H9 (cell line): ENCODE measurements around the gene SNCA. TPM values are rescaled to one million over a fixed set of nuclear protein-coding genes. Genes with fewer than 3 reads are reported as not detected.

Source experiments
- DNase-seq: peaks from one replicate; pipeline ENCODE4 v3.0.0-alpha.2; 2017
- H2AFZ ChIP-seq: one replicate; pipeline ENCODE4 v1.6.1; 2013; ENCODE audit warnings: mild to moderate bottlenecking, low read length, control low read depth, moderate library complexity
- H2AK5ac ChIP-seq: 2 replicates; pipeline ENCODE4 v1.6.1; 2013; ENCODE audit warnings: low read length, control low read depth, mixed read lengths; ENCODE audit not compliant: insufficient read length
- H2BK120ac ChIP-seq: one replicate; pipeline ENCODE4 v1.6.1; 2013; ENCODE audit warnings: low read depth, mild to moderate bottlenecking, low read length, control low read depth, inconsistent platforms; ENCODE audit not compliant: poor library complexity, severe bottlenecking
- H2BK12ac ChIP-seq: 2 replicates; pipeline ENCODE4 v1.6.1; 2013; ENCODE audit warnings: low read length, control low read depth, mixed read lengths, low read depth; ENCODE audit not compliant: insufficient read length
- H2BK15ac ChIP-seq: 2 replicates; pipeline ENCODE4 v1.6.1; 2013; ENCODE audit warnings: low read depth, low read length, control low read depth
- H2BK20ac ChIP-seq: one replicate; pipeline ENCODE4 v1.6.1; 2013; ENCODE audit warnings: low read depth, mild to moderate bottlenecking, low read length, control low read depth, inconsistent platforms; ENCODE audit not compliant: poor library complexity, severe bottlenecking
- H2BK5ac ChIP-seq: 2 replicates; pipeline ENCODE4 v1.6.1; 2013; ENCODE audit warnings: low read length, control low read depth, mixed read lengths; ENCODE audit not compliant: insufficient read length
- H3K14ac ChIP-seq: 2 replicates; pipeline ENCODE4 v1.6.1; 2013; ENCODE audit warnings: low read length, control low read depth; ENCODE audit not compliant: insufficient read depth
- H3K18ac ChIP-seq: 2 replicates; pipeline ENCODE4 v1.6.1; 2013; ENCODE audit warnings: low read depth, mild to moderate bottlenecking, mixed read lengths, low read length, control low read depth; ENCODE audit not compliant: insufficient read length
- H3K23ac ChIP-seq: 2 replicates; pipeline ENCODE4 v1.6.1; 2013; ENCODE audit warnings: low read length, control low read depth, mixed read lengths, low read depth; ENCODE audit not compliant: insufficient read length
- H3K23me2 ChIP-seq: 2 replicates; pipeline ENCODE4 v1.6.1; 2013; ENCODE audit warnings: low read depth, mild to moderate bottlenecking, mixed read lengths, low read length, control low read depth; ENCODE audit not compliant: insufficient read length, poor library complexity, severe bottlenecking
- H3K27ac ChIP-seq: 2 replicates; pipeline ENCODE4 v1.5.1; 2013; ENCODE audit warnings: low read length, control low read depth, mixed read lengths, low read depth; ENCODE audit not compliant: insufficient read length
- H3K27me3 ChIP-seq: 2 replicates; pipeline ENCODE4 v1.6.1; 2013; ENCODE audit warnings: low read length, control low read depth, inconsistent platforms; ENCODE audit not compliant: insufficient read depth
- H3K4ac ChIP-seq: 2 replicates; pipeline ENCODE4 v1.6.1; 2013; ENCODE audit warnings: low read depth, mild to moderate bottlenecking, control low read depth, inconsistent platforms, low read length, moderate library complexity
- H3K4me1 ChIP-seq: 2 replicates; pipeline ENCODE4 v1.6.1; 2013; ENCODE audit warnings: low read length, control low read depth, inconsistent platforms; ENCODE audit not compliant: insufficient read depth
- H3K4me2 ChIP-seq: 2 replicates; pipeline ENCODE4 v1.6.1; 2013; ENCODE audit warnings: low read length, control low read depth, mixed read lengths; ENCODE audit not compliant: insufficient read length, insufficient read depth
- H3K56ac ChIP-seq: 2 replicates; pipeline ENCODE4 v1.6.1; 2013; ENCODE audit warnings: low read depth, mild to moderate bottlenecking, mixed read lengths, low read length, control low read depth; ENCODE audit not compliant: insufficient read length
- H3K79me1 ChIP-seq: 2 replicates; pipeline ENCODE4 v1.6.1; 2013; ENCODE audit warnings: low read depth, mild to moderate bottlenecking, moderate library complexity, low read length, control low read depth, inconsistent platforms; ENCODE audit not compliant: insufficient read depth, poor library complexity, severe bottlenecking
- H3K79me2 ChIP-seq: 2 replicates; pipeline ENCODE4 v1.6.1; 2013; ENCODE audit warnings: low read length, control low read depth, inconsistent platforms; ENCODE audit not compliant: insufficient read depth
- H3K9ac ChIP-seq: 2 replicates; pipeline ENCODE4 v1.6.1; 2013; ENCODE audit warnings: low read length, control low read depth, mixed read lengths; ENCODE audit not compliant: insufficient read length; ENCODE audit errors: extremely low read depth
- H3K9me3 ChIP-seq: one replicate; pipeline ENCODE4 v1.6.1; 2013; ENCODE audit warnings: low read depth, low read length, inconsistent platforms; ENCODE audit not compliant: control insufficient read depth
- H3T11ph ChIP-seq: one replicate; pipeline ENCODE4 v1.6.1; 2013; ENCODE audit warnings: mild to moderate bottlenecking, low read length, control low read depth, inconsistent platforms
- H4K20me1 ChIP-seq: one replicate; pipeline ENCODE4 v1.6.1; 2013; ENCODE audit not compliant: control insufficient read depth, insufficient read length, insufficient read depth
- H4K5ac ChIP-seq: 2 replicates; pipeline ENCODE4 v1.6.1; 2013; ENCODE audit warnings: low read depth, mild to moderate bottlenecking, mixed read lengths, low read length, control low read depth; ENCODE audit not compliant: insufficient read length
- H4K8ac ChIP-seq: replicated peaks from 2 replicates; pipeline ENCODE4 v1.6.1; 2013; ENCODE audit warnings: low read length, control low read depth, mixed read lengths, low read depth; ENCODE audit not compliant: insufficient read length
- H4K91ac ChIP-seq: 2 replicates; pipeline ENCODE4 v1.6.1; 2013; ENCODE audit warnings: low read depth, mild to moderate bottlenecking, moderate library complexity, mixed read lengths, low read length, control low read depth; ENCODE audit not compliant: insufficient read length
- H3K27ac Mint-ChIP-seq, 3 experiments: 2 replicates in 2 of 3; 3 replicates in 1 of 3; pipeline ENCODE4 v1.8.0; 2020 to 2021; ENCODE audit warnings: mixed read lengths in 3 of 3, mild to moderate bottlenecking in 1 of 3, moderate library complexity in 1 of 3
- H3K27me3 Mint-ChIP-seq: 2 replicates; pipeline ENCODE4 v1.8.0; 2021; ENCODE audit warnings: low read depth, mild to moderate bottlenecking, moderate library complexity, mixed read lengths
- H3K36me3 Mint-ChIP-seq, 3 experiments: 2 replicates in 2 of 3; 3 replicates in 1 of 3; pipeline ENCODE4 v1.8.0; 2020 to 2021; ENCODE audit warnings: low read depth in 3 of 3, mixed read lengths in 3 of 3; ENCODE audit not compliant: insufficient read depth in 1 of 3
- H3K4me1 Mint-ChIP-seq, 2 experiments: 2 replicates each; pipeline ENCODE4 v1.8.0; 2020; ENCODE audit warnings: mixed read lengths in 2 of 2
- H3K4me3 Mint-ChIP-seq, 2 experiments: 2 replicates in 1 of 2; 3 replicates in 1 of 2; pipeline ENCODE4 v1.8.0; 2020 to 2021; ENCODE audit warnings: mild to moderate bottlenecking in 2 of 2, mixed read lengths in 2 of 2, moderate library complexity in 1 of 2
- H3K9me3 Mint-ChIP-seq, 2 experiments: 2 replicates in 1 of 2; 3 replicates in 1 of 2; pipeline ENCODE4 v1.8.0; 2020; ENCODE audit warnings: mild to moderate bottlenecking in 2 of 2, mixed read lengths in 2 of 2, moderate library complexity in 1 of 2
- WGBS: extraction: QIAGEN DNeasy Blood & Tissue Kit; methylation state at CpG from one replicate; pipeline ENCODE4 v1.1.7; 2013; ENCODE audit warnings: missing lambda C conversion rate, low lambda C conversion rate, mixed read lengths; ENCODE audit not compliant: insufficient read length; ENCODE audit errors: extremely low coverage; 5-methylcytosine and 5-hydroxymethylcytosine counted together
- total RNA-seq: library from RNA; stranded (reverse); gene quantifications from 2 replicates; pipeline ENCODE4 v1.2.1, GENCODE V29; 2021
- TF ChIP-seq, protein P1 (sequence below): fragments of 200-600 bp; sonication (generic); conservative IDR thresholded peaks from 3 replicates; pipeline ENCODE4 v1.8.0; 2021; ENCODE audit warnings: antibody characterized with exemption, mild to moderate bottlenecking

SNCA gene
- total RNA-seq, 1 experiment from 2014 or later: 8.5 TPM

DNA sequence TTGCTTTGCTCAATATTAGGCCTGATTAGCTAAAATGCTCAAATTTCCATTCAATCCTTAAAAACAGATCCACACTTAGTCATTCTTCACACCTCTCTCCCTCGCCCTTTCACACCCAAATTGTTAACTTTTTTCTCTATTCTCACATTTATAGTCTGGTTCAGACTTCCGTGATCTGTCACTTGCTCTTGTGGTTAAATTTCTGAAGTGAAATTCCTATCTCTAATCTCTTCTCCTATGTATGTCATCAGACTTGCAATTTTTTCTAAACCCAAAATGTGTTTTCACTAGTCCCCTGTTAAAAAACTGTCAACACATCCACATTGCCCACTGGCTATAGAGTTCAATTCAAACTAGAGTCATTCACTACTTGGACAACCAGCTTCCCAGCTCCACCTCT is 63.2 kb downstream of the SNCA start:
- H3K14ac ChIP-seq: no peak overlapping the region
- H2BK12ac ChIP-seq: no peak overlapping the region
- H3K27ac Mint-ChIP-seq: no peak overlapping the region
- H3K9ac ChIP-seq: no peak overlapping the region
- H3K27ac ChIP-seq: no peak overlapping the region
- H3K27me3 ChIP-seq: no peaks in the 10 kb centered on the region
- H3K27me3 Mint-ChIP-seq: no peaks in the 10 kb centered on the region
- no peaks in the 10 kb centered on the region for H3K9me3 ChIP-seq
- H3K4ac ChIP-seq: no peak overlapping the region
- H3K79me1 ChIP-seq: no peaks in the 10 kb centered on the region
- 100% methylated on average over 1 of the region's 2 CpGs for WGBS
- H3K36me3 Mint-ChIP-seq: peaks cover 0 to 12% (median 3%) of the 10 kb centered on the region in 3 experiments; a peak in 5 of 7 replicates
- H4K20me1 ChIP-seq: no peaks in the 10 kb centered on the region
- H4K91ac ChIP-seq: no peak overlapping the region
- no peak overlapping the region for H3K4me3 Mint-ChIP-seq
- no peak overlapping the region for H3K4me2 ChIP-seq
- H3K23ac ChIP-seq: no peak overlapping the region
- H2BK20ac ChIP-seq: no peak overlapping the region
- H2AK5ac ChIP-seq: no peak overlapping the region
- H2AFZ ChIP-seq: no peak overlapping the region
- no peak overlapping the region for H4K8ac ChIP-seq
- H3K4me1 ChIP-seq: no peaks in the 10 kb centered on the region
- H2BK120ac ChIP-seq: no peak overlapping the region
- no peak overlapping the region for H3K18ac ChIP-seq
- H3K4me1 Mint-ChIP-seq: no peaks in the 10 kb centered on the region
- H2BK5ac ChIP-seq: no peak overlapping the region
- H3T11ph ChIP-seq: no peak overlapping the region
- H3K23me2 ChIP-seq: no peaks in the 10 kb centered on the region
- TF ChIP-seq, protein P1, sequence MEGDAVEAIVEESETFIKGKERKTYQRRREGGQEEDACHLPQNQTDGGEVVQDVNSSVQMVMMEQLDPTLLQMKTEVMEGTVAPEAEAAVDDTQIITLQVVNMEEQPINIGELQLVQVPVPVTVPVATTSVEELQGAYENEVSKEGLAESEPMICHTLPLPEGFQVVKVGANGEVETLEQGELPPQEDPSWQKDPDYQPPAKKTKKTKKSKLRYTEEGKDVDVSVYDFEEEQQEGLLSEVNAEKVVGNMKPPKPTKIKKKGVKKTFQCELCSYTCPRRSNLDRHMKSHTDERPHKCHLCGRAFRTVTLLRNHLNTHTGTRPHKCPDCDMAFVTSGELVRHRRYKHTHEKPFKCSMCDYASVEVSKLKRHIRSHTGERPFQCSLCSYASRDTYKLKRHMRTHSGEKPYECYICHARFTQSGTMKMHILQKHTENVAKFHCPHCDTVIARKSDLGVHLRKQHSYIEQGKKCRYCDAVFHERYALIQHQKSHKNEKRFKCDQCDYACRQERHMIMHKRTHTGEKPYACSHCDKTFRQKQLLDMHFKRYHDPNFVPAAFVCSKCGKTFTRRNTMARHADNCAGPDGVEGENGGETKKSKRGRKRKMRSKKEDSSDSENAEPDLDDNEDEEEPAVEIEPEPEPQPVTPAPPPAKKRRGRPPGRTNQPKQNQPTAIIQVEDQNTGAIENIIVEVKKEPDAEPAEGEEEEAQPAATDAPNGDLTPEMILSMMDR: no peak
- DNase-seq: no peak
- H3K9me3 Mint-ChIP-seq: peaks cover 6 to 15% of the 10 kb centered on the region in 2 experiments
- no peaks in the 10 kb centered on the region for H3K79me2 ChIP-seq
- no peak overlapping the region for H2BK15ac ChIP-seq
- H3K56ac ChIP-seq: no peak overlapping the region
- no peak overlapping the region for H4K5ac ChIP-seq
